K562 (cell line): ENCODE data around the gene BRAT1. TPM values are rescaled to one million over a fixed set of nuclear protein-coding genes. Genes with fewer than 3 reads are reported as not detected.

Source experiments
- BCL6 ChIP-seq: fragments of 250-450 bp; sonication (Bioruptor Pico); IDR thresholded peaks from 2 replicates; pipeline ENCODE4 v1.4.0; 2020
- CBX3 ChIP-seq, 2 experiments: IDR thresholded peaks; 1 replicate in 1 of 2; 2 replicates in 1 of 2; pipeline ENCODE4 v1.6.1; 2012; ENCODE audit warnings: inconsistent platforms in 2 of 2, low read length in 2 of 2, borderline replicate concordance in 1 of 2, control low read depth in 1 of 2
- ELF1 ChIP-seq: fragments of 200-800 bp; sonication (Bioruptor generic); IDR thresholded peaks from 2 replicates; pipeline ENCODE4 v1.6.1; 2016; ENCODE audit warnings: missing genetic modification characterization, missing compliant biosample characterization
- ERF ChIP-seq: fragments of 450-650 bp; formaldehyde crosslinking; IDR thresholded peaks from 2 replicates; pipeline ENCODE4 v1.4.0; 2020; ENCODE audit warnings: mild to moderate bottlenecking, mixed read lengths
- ESRRA ChIP-seq: fragments of 450-650 bp; IDR thresholded peaks from 2 replicates; pipeline ENCODE4 v1.6.1; 2014; ENCODE audit warnings: low read depth, mild to moderate bottlenecking, moderate library complexity, borderline replicate concordance
- GABPB2 ChIP-seq: fragments of 250-450 bp; sonication (Bioruptor Pico); conservative IDR thresholded peaks from 2 replicates; pipeline ENCODE4 v1.5.1; 2021; ENCODE audit warnings: mild to moderate bottlenecking
- HOXB6 ChIP-seq: fragments of 250-450 bp; sonication (Bioruptor Pico); IDR thresholded peaks from 2 replicates; pipeline ENCODE4 v1.5.1; 2022; ENCODE audit warnings: mild to moderate bottlenecking, borderline replicate concordance
- MYNN ChIP-seq, 2 experiments: sonication (generic); formaldehyde crosslinking in 1 of 2; IDR thresholded peaks; 2 replicates each; pipeline versions ENCODE4 v1.5.0 to v1.6.1; 2016 to 2020; ENCODE audit warnings: antibody characterized with exemption in 1 of 2, missing genetic modification reagents in 1 of 2
- NCOR1 ChIP-seq: fragments of 450-650 bp; IDR thresholded peaks from 2 replicates; pipeline ENCODE4 v1.6.1; 2016; ENCODE audit warnings: mild to moderate bottlenecking, moderate library complexity
- NONO ChIP-seq, 2 experiments: fragments of 200-400 bp in 1 of 2; fragments of 450-650 bp in 1 of 2; formaldehyde crosslinking in 1 of 2; IDR thresholded peaks; 2 replicates each; pipeline ENCODE4 v1.6.1; 2017; ENCODE audit warnings: low read depth in 2 of 2, mild to moderate bottlenecking in 2 of 2, moderate library complexity in 2 of 2, low read length in 1 of 2
- NR4A1 ChIP-seq, 2 experiments: fragments of 250-450 bp in 1 of 2; fragments of 450-650 bp in 1 of 2; sonication (Bioruptor Pico) in 1 of 2; IDR thresholded peaks; 2 replicates each; pipeline versions ENCODE4 v1.4.0 to v1.6.1; 2016 to 2020; ENCODE audit warnings: mild to moderate bottlenecking in 2 of 2, missing compliant biosample characterization in 1 of 2, missing genetic modification characterization in 1 of 2, moderate library complexity in 1 of 2
- NRF1 ChIP-seq, 2 experiments: fragments of 450-650 bp; IDR thresholded peaks in 1 of 2; conservative IDR thresholded peaks in 1 of 2; 2 replicates each; pipeline ENCODE4 v1.6.1; 2014; ENCODE audit warnings: mild to moderate bottlenecking in 2 of 2
- PHF21A ChIP-seq: fragments of 450-650 bp; IDR thresholded peaks from 2 replicates; pipeline ENCODE4 v1.6.1; 2017; ENCODE audit warnings: low read depth, borderline replicate concordance
- POLR3A ChIP-seq: IDR thresholded peaks from 2 replicates; pipeline ENCODE4 v1.6.1; 2011; ENCODE audit warnings: borderline replicate concordance, mild to moderate bottlenecking, moderate library complexity; ENCODE audit not compliant: insufficient read length, insufficient read depth; ENCODE audit errors: extremely low read depth
- RBM17 ChIP-seq: fragments of 200-400 bp; formaldehyde crosslinking; IDR thresholded peaks from 2 replicates; pipeline ENCODE4 v1.6.1; 2017; ENCODE audit warnings: low read depth, mild to moderate bottlenecking, low read length, borderline replicate concordance
- SOX6 ChIP-seq: fragments of 450-650 bp; IDR thresholded peaks from 2 replicates; pipeline ENCODE4 v1.6.1; 2014; ENCODE audit warnings: mild to moderate bottlenecking
- SP1 ChIP-seq: sonication (generic); formaldehyde crosslinking; IDR thresholded peaks from 2 replicates; pipeline ENCODE4 v1.8.1; 2022; ENCODE audit warnings: mild to moderate bottlenecking, missing genetic modification reagents
- SRF ChIP-seq, 2 experiments: fragments of 250-450, 450-650 bp in 1 of 2; sonication (Bioruptor Pico) in 1 of 2; sonication (generic) in 1 of 2; formaldehyde crosslinking; IDR thresholded peaks; 2 replicates each; pipeline versions ENCODE4 v1.5.0 to v1.5.1; 2020 to 2022; ENCODE audit warnings: mild to moderate bottlenecking in 1 of 2, missing genetic modification reagents in 1 of 2
- STAG1 ChIP-seq: sonication (generic); formaldehyde crosslinking; IDR thresholded peaks from 2 replicates; pipeline ENCODE4 v1.5.0; 2020; ENCODE audit warnings: missing genetic modification reagents, borderline replicate concordance
- TBP ChIP-seq: optimal IDR thresholded peaks from 2 replicates; pipeline ENCODE3; 2011; ENCODE audit warnings: low read depth, low read length, improper control_type of control experiment
- TCF15 ChIP-seq: fragments of 250-450 bp; sonication (Bioruptor Pico); IDR thresholded peaks from 2 replicates; pipeline ENCODE4 v1.8.0; 2022; ENCODE audit warnings: moderate library complexity, mild to moderate bottlenecking, inconsistent platforms
- TCF7 ChIP-seq: sonication (generic); IDR thresholded peaks from 2 replicates; pipeline ENCODE4 v1.6.1; 2016; ENCODE audit warnings: antibody characterized with exemption, borderline replicate concordance
- YY1 ChIP-seq, 3 experiments: IDR thresholded peaks; 2 replicates each; pipeline ENCODE4 v1.6.1; 2011; ENCODE audit warnings: low read length in 2 of 3, mild to moderate bottlenecking in 2 of 3, moderate library complexity in 2 of 3, borderline replicate concordance in 1 of 3, control low read depth in 1 of 3, low read depth in 1 of 3; ENCODE audit not compliant: insufficient read depth in 3 of 3, insufficient replicate concordance in 2 of 3, control insufficient read depth in 1 of 3, insufficient read length in 1 of 3; ENCODE audit errors: extremely low read depth in 1 of 3
- ZBED1 ChIP-seq: IDR thresholded peaks from 2 replicates; pipeline ENCODE4 v1.6.1; 2014
- ZNF583 ChIP-seq: fragments of 250-450 bp; sonication (Bioruptor Pico); IDR thresholded peaks from 2 replicates; pipeline ENCODE4 v1.4.0; 2020
- polyA plus RNA-seq, 8 experiments: library from polyadenylated mRNA; depleted of rRNA in 4 of 8; stranded (reverse) in 5 of 8; unstranded in 3 of 8; fragments of >200 nt; fragmentation: Nextera tagmentation in 2 of 8; fragmentation: Illumina TruSeq in 1 of 8; extraction: Ambion mirVana in 2 of 8; extraction: Trizol in 1 of 8; gene quantifications; 2 replicates each; pipeline versions ENCODE4 v1.2.1 to v1.2.3, GENCODE V29; 2011 to 2014; ENCODE audit warnings: inconsistent platforms in 1 of 8, missing spikeins in 1 of 8
- total RNA-seq, 7 experiments: library from RNA; depleted of rRNA in 6 of 7; stranded (reverse); fragments of >200 nt in 6 of 7; fragmentation: Illumina TruSeq in 2 of 7; extraction: Trizol in 2 of 7; gene quantifications; 2 replicates each; pipeline versions ENCODE4 v1.2.1 to v1.2.3, GENCODE V29; 2011 to 2021; ENCODE audit warnings: low replicate concordance in 1 of 7
- TF ChIP-seq, protein P1 (sequence below), 2 experiments: IDR thresholded peaks; 2 replicates each; pipeline ENCODE4 v1.6.1; 2012; ENCODE audit warnings: improper control_type of control experiment in 2 of 2, low read depth in 2 of 2, low read length in 2 of 2, borderline replicate concordance in 1 of 2

BRAT1 gene
- total and polyA plus RNA-seq, 9 of the 15 experiments (the other 6 are each of a cell fraction or from before 2014, with no cell fraction given) = 0.13 to 49.6 (median 10.5) TPM

DNA sequence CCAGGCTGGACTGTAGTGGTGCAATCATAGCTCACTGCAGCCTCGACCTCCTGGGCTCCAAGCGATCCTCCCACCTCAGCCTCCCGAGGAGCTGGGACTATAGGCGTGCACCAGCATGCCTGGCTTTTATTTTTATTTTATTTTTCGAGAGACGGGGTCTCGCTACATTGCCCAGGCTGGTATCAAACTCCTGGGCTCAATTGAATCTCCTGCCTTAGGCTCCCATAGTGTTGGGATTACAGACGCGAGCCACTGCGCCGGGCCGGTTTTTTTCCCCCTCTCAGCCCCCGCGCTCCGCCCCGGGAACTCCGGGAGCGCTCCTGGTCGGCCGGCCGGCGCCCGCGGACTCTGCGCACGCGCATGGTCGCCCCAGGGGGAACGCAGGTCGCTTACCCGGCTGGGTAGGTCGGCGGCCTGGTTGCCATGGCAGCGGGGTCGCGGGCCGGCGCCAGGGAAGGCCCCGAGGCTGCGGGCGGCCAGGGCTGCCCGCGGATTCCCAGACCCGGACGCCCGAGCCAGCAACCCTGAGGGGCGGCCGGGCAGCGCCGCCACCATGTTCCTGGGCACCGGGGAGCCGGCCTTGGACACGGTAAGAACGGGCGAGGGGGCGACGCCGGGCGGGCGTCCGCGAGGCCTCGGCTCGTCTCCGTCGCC lies 3.4 kb upstream of the BRAT1 start, which contains the start of gene IQCE (continued):
- no peak for TF ChIP-seq ELF1 (tag)
- TF ChIP-seq SP1 (CRISPR knock-in tag) = 0 out of 2 replicates have a peak, but pooled peaks have one; percentile 31
- TF ChIP-seq NCOR1 = no peak
- no peak for TF ChIP-seq HOXB6 (CRISPR knock-in tag)
- no peak for TF ChIP-seq STAG1 (CRISPR knock-in tag)
- TF ChIP-seq NRF1 (conservative IDR thresholded peaks at IDR 0.05 in 1 of 2, IDR thresholded peaks at IDR 0.05 in 1 of 2) = peak; percentile 93 to 94
- TF ChIP-seq, protein P1, sequence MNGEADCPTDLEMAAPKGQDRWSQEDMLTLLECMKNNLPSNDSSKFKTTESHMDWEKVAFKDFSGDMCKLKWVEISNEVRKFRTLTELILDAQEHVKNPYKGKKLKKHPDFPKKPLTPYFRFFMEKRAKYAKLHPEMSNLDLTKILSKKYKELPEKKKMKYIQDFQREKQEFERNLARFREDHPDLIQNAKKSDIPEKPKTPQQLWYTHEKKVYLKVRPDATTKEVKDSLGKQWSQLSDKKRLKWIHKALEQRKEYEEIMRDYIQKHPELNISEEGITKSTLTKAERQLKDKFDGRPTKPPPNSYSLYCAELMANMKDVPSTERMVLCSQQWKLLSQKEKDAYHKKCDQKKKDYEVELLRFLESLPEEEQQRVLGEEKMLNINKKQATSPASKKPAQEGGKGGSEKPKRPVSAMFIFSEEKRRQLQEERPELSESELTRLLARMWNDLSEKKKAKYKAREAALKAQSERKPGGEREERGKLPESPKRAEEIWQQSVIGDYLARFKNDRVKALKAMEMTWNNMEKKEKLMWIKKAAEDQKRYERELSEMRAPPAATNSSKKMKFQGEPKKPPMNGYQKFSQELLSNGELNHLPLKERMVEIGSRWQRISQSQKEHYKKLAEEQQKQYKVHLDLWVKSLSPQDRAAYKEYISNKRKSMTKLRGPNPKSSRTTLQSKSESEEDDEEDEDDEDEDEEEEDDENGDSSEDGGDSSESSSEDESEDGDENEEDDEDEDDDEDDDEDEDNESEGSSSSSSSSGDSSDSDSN (IDR thresholded peaks at IDR 0.05; ENCODE audit: borderline replicate concordance in 1 of 2, low read depth in 2 of 2, low read length in 2 of 2) = 0 out of 4 replicates have a peak, but pooled peaks of 1 of the 2 experiments have one; percentile 22
- peak; percentile 14 for TF ChIP-seq TBP
- no peak for TF ChIP-seq POLR3A
- TF ChIP-seq ERF (CRISPR knock-in tag) = no peak
- peak in 1 of 3 experiments; percentile 63 for TF ChIP-seq YY1 (IDR thresholded peaks at IDR 0.05; ENCODE audit: borderline replicate concordance in 1 of 3, control insufficient read depth in 1 of 3, extremely low read depth in 1 of 3, insufficient read depth in 3 of 3, insufficient read length in 1 of 3, insufficient replicate concordance in 2 of 3, low read depth in 1 of 3, low read length in 2 of 3)
- TF ChIP-seq TCF7 = no peak
- TF ChIP-seq SRF (CRISPR knock-in tag; IDR thresholded peaks at IDR 0.05) = 0 out of 4 replicates have a peak, but pooled peaks of 1 of the 2 experiments have one; percentile 42
- TF ChIP-seq ZBED1 = no peak
- TF ChIP-seq MYNN (IDR thresholded peaks at IDR 0.05) = no peak
- no peak for TF ChIP-seq MYNN (CRISPR knock-in tag; IDR thresholded peaks at IDR 0.05)
- 0 out of 3 replicates have a peak, but pooled peaks of 1 of the 2 experiments have one; percentile 24 for TF ChIP-seq CBX3 (IDR thresholded peaks at IDR 0.05; ENCODE audit: borderline replicate concordance in 1 of 2, low read length in 2 of 2)
- no peak for TF ChIP-seq PHF21A
- TF ChIP-seq GABPB2 (CRISPR knock-in tag) = no peak
- no peak for TF ChIP-seq NR4A1 (CRISPR knock-in tag; IDR thresholded peaks at IDR 0.05)
- TF ChIP-seq NR4A1 (tag; IDR thresholded peaks at IDR 0.05) = no peak
- 0 out of 4 replicates have a peak, but pooled peaks of 1 of the 2 experiments have one; percentile 36 for TF ChIP-seq NONO (IDR thresholded peaks at IDR 0.05; ENCODE audit: low read depth in 2 of 2, low read length in 1 of 2)
- peak; percentile 22; the same call in 1 of the 2 replicates for TF ChIP-seq SOX6
- no peak for TF ChIP-seq RBM17
- no peak for TF ChIP-seq BCL6 (CRISPR knock-in tag)
- no peak for TF ChIP-seq ZNF583 (CRISPR knock-in tag)
- peak; percentile 57; the same call in 1 of the 2 replicates for TF ChIP-seq ESRRA
- no peak for TF ChIP-seq TCF15 (CRISPR knock-in tag)
